Activated naive CD4-positive, alpha-beta T cell (primary cell): Measurements from ENCODE around the gene SLC38A8.

Source experiments
- DNase-seq, 4 experiments: peaks; one replicate each; lab custom pipeline; 2025; lab: John Stamatoyannopoulos, UW

The SLC38A8 gene

GRCh38 chr16:84042308-84042878 is at the start of gene SLC38A8:
SLC38A8 (minus strand) TSS chr16:84042795; CDS start chr16:84042157, 638 bp downstream.
- no peak for DNase-seq

- no peak for DNase-seq
Measured at GRCh38 chr16:84091460-84091859, 48.9 kb upstream of the SLC38A8 start.

GRCh38 chr16:84090211-84090610 is 47.6 kb upstream of the SLC38A8 start:
- no peak for DNase-seq

GRCh38 chr16:84088695-84089395 is 46.2 kb upstream of the SLC38A8 start:
- peak in 3 of 4 experiments; percentile 5 to 50 (median 25) for DNase-seq

- DNase-seq = no peak
Measured at GRCh38 chr16:84087466-84088151, 45.0 kb upstream of the SLC38A8 start.

- no peak for DNase-seq
Measured at GRCh38 chr16:84087001-84087400, 44.4 kb upstream of the SLC38A8 start.

GRCh38 chr16:84086341-84086740 is 43.7 kb upstream of the SLC38A8 start:
- no peak for DNase-seq

GRCh38 chr16:84085773-84086172 is 43.2 kb upstream of the SLC38A8 start:
- DNase-seq = no peak

- DNase-seq = no peak
Measured at GRCh38 chr16:84085271-84085667, 42.7 kb upstream of the SLC38A8 start.

- peak in 3 of 4 experiments; percentile 19 to 44 (median 24) for DNase-seq
Measured at GRCh38 chr16:84084570-84085270, 42.1 kb upstream of the SLC38A8 start.

GRCh38 chr16:84082835-84083569 is 40.4 kb upstream of the SLC38A8 start:
- DNase-seq = no peak

- DNase-seq = no peak
Measured at GRCh38 chr16:84082110-84082509, 39.5 kb upstream of the SLC38A8 start.

GRCh38 chr16:84081446-84081989 is 38.9 kb upstream of the SLC38A8 start:
- DNase-seq = no peak

- no peak for DNase-seq
Measured at GRCh38 chr16:84080813-84081212, 38.2 kb upstream of the SLC38A8 start.

GRCh38 chr16:84080378-84080777 is 37.8 kb upstream of the SLC38A8 start:
- DNase-seq = no peak

GRCh38 chr16:84079664-84080063 is 37.1 kb upstream of the SLC38A8 start:
- no peak for DNase-seq

- DNase-seq = no peak
Measured at GRCh38 chr16:84075376-84075775, 32.8 kb upstream of the SLC38A8 start.

GRCh38 chr16:84074721-84075120 is 32.1 kb upstream of the SLC38A8 start:
- no peak for DNase-seq

- no peak for DNase-seq
Measured at GRCh38 chr16:84072014-84072413, 29.4 kb upstream of the SLC38A8 start.

GRCh38 chr16:84071121-84071520 is 28.5 kb upstream of the SLC38A8 start:
- DNase-seq = no peak

- DNase-seq = no peak
Measured at GRCh38 chr16:84069540-84069939, 26.9 kb upstream of the SLC38A8 start.
